Jurkat, Clone E6-1 (cell line): ENCODE measurements around the gene HHEX.
"Not testable (repeated sequence)": the region's sequence is repeated elsewhere in the genome, so short reads cannot be mapped to it uniquely, and the experiment has no call there.

ENCODE experiments used
- DNase-seq: peaks from one replicate; pipeline ENCODE4 v3.0.0-alpha.2; 2011; ENCODE audit warnings: low read depth, low spot score
- H3K4me3 ChIP-seq: 2 replicates; pipeline ENCODE4 v1.5.1; 2011; ENCODE audit warnings: mild to moderate bottlenecking, low read length, control low read depth, moderate library complexity

HHEX gene

GRCh38 chr10:92727141-92727540, 37.4 kb downstream of the HHEX start:
- no peak overlapping the region for H3K4me3 ChIP-seq
- no peak for DNase-seq

GRCh38 chr10:92727550-92727949, 37.8 kb downstream of the HHEX start:
- DNase-seq: no peak
- H3K4me3 ChIP-seq: no peak overlapping the region

GRCh38 chr10:92729886-92730285, 40.1 kb downstream of the HHEX start:
- no peak overlapping the region for H3K4me3 ChIP-seq
- no peak for DNase-seq

- no peak for DNase-seq
- H3K4me3 ChIP-seq: no peak overlapping the region
Observed at GRCh38 chr10:92732958-92733357, 43.2 kb downstream of the HHEX start.

GRCh38 chr10:92734301-92734700, 44.5 kb downstream of the HHEX start:
- H3K4me3 ChIP-seq: no peak overlapping the region
- no peak for DNase-seq

- no peak for DNase-seq
- H3K4me3 ChIP-seq: no peak overlapping the region
Observed at GRCh38 chr10:92735938-92736337, 46.2 kb downstream of the HHEX start.

GRCh38 chr10:92737484-92737883, 47.7 kb downstream of the HHEX start:
- DNase-seq: no peak
- H3K4me3 ChIP-seq: no peak overlapping the region

- no peak overlapping the region for H3K4me3 ChIP-seq
- DNase-seq: no peak
Observed at GRCh38 chr10:92740762-92741161, 51.0 kb downstream of the HHEX start.

GRCh38 chr10:92741741-92742140, 52.0 kb downstream of the HHEX start:
- DNase-seq, H3K4me3 ChIP-seq: not testable (repeated sequence)

GRCh38 chr10:92742331-92743228, 52.8 kb downstream of the HHEX start:
- no peak overlapping the region for H3K4me3 ChIP-seq
- no peak for DNase-seq
